PC-9 (cell line): ENCODE data around the gene CBR4. TPM values are rescaled to one million over a fixed set of nuclear protein-coding genes. Genes with fewer than 3 reads are reported as not detected.
A peak's percentile ranks its signal among the peaks of the same experiment; 100 is the strongest.

Source experiments
- BruUV-seq: library from RNA; stranded (reverse); fragments of 400-500 nt; replicated peaks from 2 replicates; lab custom pipeline; 2021; lab: Mats Ljungman, UMichigan
- CTCF ChIA-PET: fragments of 300-600 bp; sonication (Branson Sonifier 250); formaldehyde crosslinking; loops from one replicate; lab custom pipeline; 2022; ENCODE audit warnings: antibody characterized with exemption; lab: Charles Lee
- POLR2A ChIA-PET: fragments of 300-600 bp; sonication (Branson Sonifier 250); formaldehyde crosslinking; loops from one replicate; lab custom pipeline; 2022; ENCODE audit warnings: antibody characterized with exemption; ENCODE audit not compliant: unreplicated experiment; lab: Charles Lee
- DNase-seq, 2 experiments: peaks; one replicate each; pipeline versions ENCODE4 v3.0.0 to v3.0.0-alpha.2; 2015 to 2022; ENCODE audit warnings: mixed read lengths in 1 of 2
- H2AFZ ChIP-seq: fragments of 200-600 bp; sonication (generic); 2 replicates; pipeline ENCODE4 v1.8.1; 2017; ENCODE audit warnings: antibody characterized with exemption
- H3F3A ChIP-seq: fragments of 200-600 bp; sonication (generic); 2 replicates; pipeline ENCODE4 v1.8.1; 2017; ENCODE audit warnings: antibody characterized with exemption, mild to moderate bottlenecking, low read depth; ENCODE audit not compliant: insufficient read depth
- H3K27ac ChIP-seq: fragments of 200-600 bp; sonication (generic); 2 replicates; pipeline ENCODE4 v1.6.1; 2016; ENCODE audit warnings: mixed run types
- H3K27me3 ChIP-seq: fragments of 200-600 bp; sonication (generic); 2 replicates; pipeline ENCODE4 v1.6.1; 2016; ENCODE audit warnings: low read depth, mixed run types; ENCODE audit not compliant: insufficient read depth
- H3K36me3 ChIP-seq: fragments of 200-600 bp; sonication (generic); 2 replicates; pipeline ENCODE4 v1.6.1; 2016; ENCODE audit warnings: low read depth, mixed run types
- H3K4me1 ChIP-seq: fragments of 200-600 bp; sonication (generic); replicated peaks from 2 replicates; pipeline ENCODE4 v1.6.1; 2016; ENCODE audit warnings: mixed run types; ENCODE audit not compliant: insufficient read depth
- H3K4me2 ChIP-seq: fragments of 200-600 bp; sonication (generic); 2 replicates; pipeline ENCODE4 v1.6.1; 2017; ENCODE audit warnings: mixed run types
- H3K4me3 ChIP-seq: fragments of 200-600 bp; sonication (generic); 2 replicates; pipeline ENCODE4 v1.6.1; 2016; ENCODE audit warnings: mixed run types
- H3K79me2 ChIP-seq: fragments of 200-600 bp; sonication (generic); 2 replicates; pipeline ENCODE4 v1.6.1; 2017; ENCODE audit warnings: low read depth, mixed run types
- H3K9me2 ChIP-seq: fragments of 200-600 bp; sonication (generic); 2 replicates; pipeline ENCODE4 v1.8.1; 2017; ENCODE audit warnings: mild to moderate bottlenecking; ENCODE audit not compliant: insufficient read depth
- H3K9me3 ChIP-seq: fragments of 200-600 bp; sonication (generic); 2 replicates; pipeline ENCODE4 v1.8.1; 2016; ENCODE audit warnings: low read depth; ENCODE audit not compliant: insufficient read depth
- H4K20me1 ChIP-seq: fragments of 200-600 bp; sonication (generic); 2 replicates; pipeline ENCODE4 v1.8.1; 2017; ENCODE audit not compliant: insufficient read depth
- EZH2 ChIP-seq: fragments of 200-600 bp; sonication (generic); IDR thresholded peaks from 2 replicates; pipeline ENCODE4 v1.8.0; 2017; ENCODE audit warnings: antibody characterized with exemption, low read depth
- intact Hi-C: fragments of 100-400 bp; cut with micrococcal nuclease; formaldehyde crosslinking; loops from one replicate; pipeline ENCODE4 v1.10.0; 2022; ENCODE audit not compliant: unreplicated experiment
- total RNA-seq: library from RNA; stranded (reverse); gene quantifications from 2 replicates; pipeline ENCODE4 v1.2.3, GENCODE V29; 2021
- TF ChIP-seq, protein P1 (sequence below): fragments of 200-600 bp; sonication (generic); conservative IDR thresholded peaks from 2 replicates; pipeline ENCODE4 v1.6.1; 2017; ENCODE audit warnings: mixed run types, antibody characterized with exemption, mild to moderate bottlenecking, moderate library complexity

The CBR4 gene
- total RNA-seq, 1 experiment from 2014 or later = 28.9 TPM

DNA sequence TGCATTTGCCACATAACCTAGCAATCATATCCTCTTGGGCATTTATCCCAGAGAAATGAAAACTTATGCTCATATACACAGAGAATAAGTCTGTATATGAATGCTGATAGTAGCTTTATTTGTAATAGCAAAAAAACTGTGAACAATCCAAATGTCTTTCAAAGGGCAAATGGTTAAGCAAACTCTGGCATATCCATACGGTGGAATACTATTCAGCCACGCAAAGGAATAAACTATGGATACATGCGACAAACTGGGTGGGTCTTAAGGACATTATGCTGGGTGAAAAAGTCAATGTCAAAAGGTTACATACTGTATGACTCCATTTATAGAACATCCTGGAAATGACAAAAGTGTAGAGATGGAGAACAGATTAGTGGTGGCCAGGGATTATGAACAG lies 17.6 kb upstream of the CBR4 start:
- ChIA-PET CTCF (no interaction called here), POLR2A (interaction anchor here (0.6 kb wide), 1 partner anchor 8 kb away, joined by 3 read pairs; no protein-coding TSS in a partner anchor)
- Histone ChIP-seq H4K20me1 (no peaks in the 10 kb centered on the region), H3K4me1 (0 out of 2 replicates have a peak, but pooled peaks cover 6% of the 10 kb centered on the region), H3K36me3 (no peaks in the 10 kb centered on the region), H2AFZ (no peak overlapping the region), H3K4me3 (no peak overlapping the region), H3K27ac (no peak overlapping the region), H3K27me3 (no peaks in the 10 kb centered on the region), H3K4me2 (no peak overlapping the region), H3K9me2 (no peaks in the 10 kb centered on the region), H3F3A (no peaks in the 10 kb centered on the region), H3K9me3 (no peaks in the 10 kb centered on the region), H3K79me2 (no peaks in the 10 kb centered on the region)
- intact Hi-C loops = loop anchor here (5.0 kb wide), 1 partner anchor 90 kb away; no protein-coding TSS in a partner anchor
- TF ChIP-seq, protein P1, sequence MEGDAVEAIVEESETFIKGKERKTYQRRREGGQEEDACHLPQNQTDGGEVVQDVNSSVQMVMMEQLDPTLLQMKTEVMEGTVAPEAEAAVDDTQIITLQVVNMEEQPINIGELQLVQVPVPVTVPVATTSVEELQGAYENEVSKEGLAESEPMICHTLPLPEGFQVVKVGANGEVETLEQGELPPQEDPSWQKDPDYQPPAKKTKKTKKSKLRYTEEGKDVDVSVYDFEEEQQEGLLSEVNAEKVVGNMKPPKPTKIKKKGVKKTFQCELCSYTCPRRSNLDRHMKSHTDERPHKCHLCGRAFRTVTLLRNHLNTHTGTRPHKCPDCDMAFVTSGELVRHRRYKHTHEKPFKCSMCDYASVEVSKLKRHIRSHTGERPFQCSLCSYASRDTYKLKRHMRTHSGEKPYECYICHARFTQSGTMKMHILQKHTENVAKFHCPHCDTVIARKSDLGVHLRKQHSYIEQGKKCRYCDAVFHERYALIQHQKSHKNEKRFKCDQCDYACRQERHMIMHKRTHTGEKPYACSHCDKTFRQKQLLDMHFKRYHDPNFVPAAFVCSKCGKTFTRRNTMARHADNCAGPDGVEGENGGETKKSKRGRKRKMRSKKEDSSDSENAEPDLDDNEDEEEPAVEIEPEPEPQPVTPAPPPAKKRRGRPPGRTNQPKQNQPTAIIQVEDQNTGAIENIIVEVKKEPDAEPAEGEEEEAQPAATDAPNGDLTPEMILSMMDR = no peak
- no peak for TF ChIP-seq EZH2
- no peak for DNase-seq
- BruUV-seq = no TSS peak

GRCh38 chr4:169025184-169025583 lies 15.1 kb upstream of the CBR4 start:
- DNase-seq = no peak
- H3K4me3 ChIP-seq = no peak overlapping the region
- no peaks in the 10 kb centered on the region for H3K9me2 ChIP-seq
- CTCF ChIA-PET = interaction anchor here (0.6 to 1.1 kb wide), 2 partner anchors 40 to 245 kb away, joined by 3 to 5 read pairs; no protein-coding TSS in a partner anchor
- H3K4me2 ChIP-seq = no peak overlapping the region
- H3K79me2 ChIP-seq = no peaks in the 10 kb centered on the region
- H4K20me1 ChIP-seq = no peaks in the 10 kb centered on the region
- no peak overlapping the region for H3K27ac ChIP-seq
- no peak for TF ChIP-seq EZH2
- TF ChIP-seq, protein P1 = no peak
- no TSS peak for BruUV-seq
- no peaks in the 10 kb centered on the region for H3K36me3 ChIP-seq
- POLR2A ChIA-PET = interaction anchor here (0.6 kb wide), 2 partner anchors 257 to 338 kb away, joined by 4 read pairs; no protein-coding TSS in a partner anchor
- 0 out of 2 replicates have a peak, but pooled peaks cover 6% of the 10 kb centered on the region for H3K4me1 ChIP-seq
- H3K9me3 ChIP-seq = no peaks in the 10 kb centered on the region
- H3F3A ChIP-seq = no peaks in the 10 kb centered on the region
- no peaks in the 10 kb centered on the region for H3K27me3 ChIP-seq
- intact Hi-C loops = loop anchor here (2.0 to 5.0 kb wide), 2 partner anchors 46 to 92 kb away; no protein-coding TSS in a partner anchor
- H2AFZ ChIP-seq = no peak overlapping the region

DNA sequence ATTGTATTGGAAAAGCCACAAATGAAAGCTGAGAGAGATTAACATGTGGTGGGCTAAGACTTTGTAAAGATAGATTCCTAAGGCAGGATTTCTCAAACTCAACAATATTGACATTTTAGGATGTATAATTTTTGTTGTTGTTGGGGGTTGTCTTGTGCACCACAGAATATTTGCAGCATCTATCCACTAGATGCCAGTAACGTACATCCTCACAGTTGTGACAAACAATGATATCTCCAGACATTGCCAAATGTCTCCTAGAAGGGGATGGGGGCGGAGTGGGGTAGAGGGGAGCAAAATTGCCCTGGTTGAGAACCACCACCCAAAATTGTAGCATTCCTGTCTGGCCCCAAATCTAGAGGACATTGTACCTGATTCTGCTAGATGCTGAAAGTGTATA lies 14.7 kb upstream of the CBR4 start:
- DNase-seq = peak; percentile 12 to 41
- ChIA-PET POLR2A (interaction anchor here (0.6 kb wide), 1 partner anchor 339 kb away, joined by 4 read pairs; no protein-coding TSS in a partner anchor), CTCF (interaction anchor here (0.6 to 1.1 kb wide), 3 partner anchors 24 to 246 kb away, joined by 3 to 6 read pairs (median 5); no protein-coding TSS in a partner anchor)
- H3K4me1 ChIP-seq = 0 out of 2 replicates have a peak, but pooled peaks cover 6% of the 10 kb centered on the region
- no peaks in the 10 kb centered on the region for H3K9me3 ChIP-seq
- no peak overlapping the region for H3K27ac ChIP-seq
- TF ChIP-seq EZH2 = no peak
- TF ChIP-seq, protein P1 = peak; percentile 68
- no TSS peak for BruUV-seq
- intact Hi-C loops = loop anchor here (1.0 to 5.0 kb wide), 3 partner anchors 46 to 462 kb away; no protein-coding TSS in a partner anchor
- H3K9me2 ChIP-seq = no peaks in the 10 kb centered on the region
- H3K27me3 ChIP-seq = no peaks in the 10 kb centered on the region
- no peaks in the 10 kb centered on the region for H3K79me2 ChIP-seq
- no peaks in the 10 kb centered on the region for H3F3A ChIP-seq
- no peak overlapping the region for H2AFZ ChIP-seq
- H3K4me3 ChIP-seq = no peak overlapping the region
- no peak overlapping the region for H3K4me2 ChIP-seq
- H3K36me3 ChIP-seq = no peaks in the 10 kb centered on the region
- no peaks in the 10 kb centered on the region for H4K20me1 ChIP-seq
